Loucy (cell line): ENCODE measurements around the gene CYP46A1.

Experiments
- H2AFZ ChIP-seq: fragments of 200-600 bp; sonication (generic); 2 replicates; pipeline ENCODE4 v1.6.0; 2016; ENCODE audit warnings: antibody characterized with exemption, mild to moderate bottlenecking, low read length, moderate library complexity
- H3F3A ChIP-seq: fragments of 200-600 bp; 2 replicates; pipeline ENCODE4 v1.6.0; 2016; ENCODE audit warnings: antibody characterized with exemption, low read depth, mild to moderate bottlenecking
- H3K27me3 ChIP-seq: fragments of 200-600 bp; sonication (generic); 2 replicates; pipeline ENCODE4 v1.6.1; 2014; ENCODE audit warnings: low read length, mild to moderate bottlenecking; ENCODE audit not compliant: insufficient read depth, poor library complexity, severe bottlenecking
- H3K36me3 ChIP-seq: fragments of 200-600 bp; sonication (generic); 2 replicates; pipeline ENCODE4 v1.6.1; 2016; ENCODE audit warnings: low read length; ENCODE audit not compliant: insufficient read depth
- H3K4me1 ChIP-seq: fragments of 200-600 bp; sonication (generic); 2 replicates; pipeline ENCODE4 v1.5.1; 2014; ENCODE audit warnings: low read length, mild to moderate bottlenecking; ENCODE audit not compliant: insufficient read depth, poor library complexity, severe bottlenecking
- H3K4me2 ChIP-seq: fragments of 200-600 bp; sonication (generic); 2 replicates; pipeline ENCODE4 v1.6.0; 2014; ENCODE audit warnings: antibody characterized with exemption, low read length, low read depth, mild to moderate bottlenecking; ENCODE audit not compliant: poor library complexity, severe bottlenecking
- H3K4me3 ChIP-seq: fragments of 200-600 bp; sonication (generic); 2 replicates; pipeline ENCODE4 v1.5.1; 2014; ENCODE audit warnings: low read length, mild to moderate bottlenecking, mixed read lengths; ENCODE audit not compliant: poor library complexity, severe bottlenecking
- H3K79me2 ChIP-seq: fragments of 200-600 bp; sonication (generic); 2 replicates; pipeline ENCODE4 v1.6.1; 2014; ENCODE audit warnings: low read length; ENCODE audit not compliant: insufficient read depth
- H3K9ac ChIP-seq: fragments of 200-600 bp; sonication (generic); 2 replicates; pipeline ENCODE4 v1.6.0; 2014; ENCODE audit warnings: mild to moderate bottlenecking, low read depth, low read length, moderate library complexity; ENCODE audit not compliant: poor library complexity, severe bottlenecking
- H3K9me2 ChIP-seq: fragments of 200-600 bp; sonication (generic); replicated peaks from 2 replicates; pipeline ENCODE4 v1.6.1; 2016; ENCODE audit warnings: low read depth, low read length, mixed read lengths
- H3K9me3 ChIP-seq: fragments of 200-600 bp; sonication (generic); 2 replicates; pipeline ENCODE4 v1.6.1; 2014; ENCODE audit warnings: mild to moderate bottlenecking, antibody characterized with exemption, low read length, low read depth; ENCODE audit not compliant: insufficient read depth
- H4K20me1 ChIP-seq: fragments of 200-600 bp; sonication (generic); 2 replicates; pipeline ENCODE4 v1.6.0; 2014; ENCODE audit warnings: antibody characterized with exemption, low read length, mild to moderate bottlenecking; ENCODE audit not compliant: insufficient read depth, poor library complexity, severe bottlenecking
- EZH2phosphoT487 ChIP-seq: fragments of 200-600 bp; IDR thresholded peaks from 2 replicates; pipeline ENCODE4 v1.6.1; 2018; ENCODE audit warnings: antibody characterized with exemption, mild to moderate bottlenecking, moderate library complexity, borderline replicate concordance
- TF ChIP-seq, protein P1 (sequence below): fragments of 200-600 bp; sonication (generic); conservative IDR thresholded peaks from 2 replicates; pipeline ENCODE4 v1.5.1; 2014; ENCODE audit warnings: mild to moderate bottlenecking, antibody characterized with exemption, low read length

The CYP46A1 gene

DNA sequence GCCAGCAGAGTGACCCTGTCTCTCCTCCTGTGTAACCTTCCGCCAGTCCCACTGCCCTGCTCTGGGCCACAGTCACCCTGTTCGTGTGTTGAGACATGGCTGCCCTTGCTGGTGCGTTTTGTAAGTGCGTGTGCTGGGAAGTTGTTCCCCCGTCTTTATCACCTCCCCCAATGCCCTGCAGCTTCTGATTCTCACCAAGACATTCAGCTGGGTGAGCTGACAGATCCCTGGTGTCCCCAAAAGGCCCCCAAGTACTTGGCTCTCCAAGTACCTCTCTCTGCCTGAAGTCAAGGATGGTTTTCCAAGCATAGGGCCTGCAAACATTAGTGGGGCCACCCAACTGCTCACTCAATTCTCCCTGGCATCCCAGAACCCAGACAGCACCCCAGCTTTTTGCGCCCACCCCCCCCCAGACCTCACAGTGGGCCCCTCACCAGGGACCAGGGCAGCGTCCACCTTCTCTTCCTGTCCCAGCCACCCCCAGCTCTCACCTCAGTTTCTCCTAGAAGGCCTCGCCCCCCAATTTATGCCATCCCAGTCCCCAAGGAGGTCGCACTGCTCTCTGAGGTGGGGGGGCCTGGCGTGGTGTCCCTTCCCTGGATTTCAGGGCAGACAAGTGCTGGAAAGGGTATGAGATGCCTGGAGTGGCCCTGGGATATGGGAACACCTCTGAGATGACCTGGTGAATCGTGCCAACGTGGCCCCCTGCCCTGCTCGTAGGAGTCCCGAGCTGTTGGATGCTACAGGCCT, 57.3 kb downstream of the CYP46A1 start:
- no peaks in the 10 kb centered on the region for H3F3A ChIP-seq
- H3K79me2 ChIP-seq, result no peaks in the 10 kb centered on the region
- H2AFZ ChIP-seq, result no peak overlapping the region
- H3K9me3 ChIP-seq, result no peaks in the 10 kb centered on the region
- H3K9me2 ChIP-seq, result no peaks in the 10 kb centered on the region
- no peak overlapping the region for H3K4me2 ChIP-seq
- H3K36me3 ChIP-seq, result no peaks in the 10 kb centered on the region
- no peaks in the 10 kb centered on the region for H3K4me1 ChIP-seq
- H4K20me1 ChIP-seq, result no peaks in the 10 kb centered on the region
- H3K27me3 ChIP-seq, result no peaks in the 10 kb centered on the region
- no peak overlapping the region for H3K4me3 ChIP-seq
- TF ChIP-seq EZH2phosphoT487, result no peak
- TF ChIP-seq, protein P1, sequence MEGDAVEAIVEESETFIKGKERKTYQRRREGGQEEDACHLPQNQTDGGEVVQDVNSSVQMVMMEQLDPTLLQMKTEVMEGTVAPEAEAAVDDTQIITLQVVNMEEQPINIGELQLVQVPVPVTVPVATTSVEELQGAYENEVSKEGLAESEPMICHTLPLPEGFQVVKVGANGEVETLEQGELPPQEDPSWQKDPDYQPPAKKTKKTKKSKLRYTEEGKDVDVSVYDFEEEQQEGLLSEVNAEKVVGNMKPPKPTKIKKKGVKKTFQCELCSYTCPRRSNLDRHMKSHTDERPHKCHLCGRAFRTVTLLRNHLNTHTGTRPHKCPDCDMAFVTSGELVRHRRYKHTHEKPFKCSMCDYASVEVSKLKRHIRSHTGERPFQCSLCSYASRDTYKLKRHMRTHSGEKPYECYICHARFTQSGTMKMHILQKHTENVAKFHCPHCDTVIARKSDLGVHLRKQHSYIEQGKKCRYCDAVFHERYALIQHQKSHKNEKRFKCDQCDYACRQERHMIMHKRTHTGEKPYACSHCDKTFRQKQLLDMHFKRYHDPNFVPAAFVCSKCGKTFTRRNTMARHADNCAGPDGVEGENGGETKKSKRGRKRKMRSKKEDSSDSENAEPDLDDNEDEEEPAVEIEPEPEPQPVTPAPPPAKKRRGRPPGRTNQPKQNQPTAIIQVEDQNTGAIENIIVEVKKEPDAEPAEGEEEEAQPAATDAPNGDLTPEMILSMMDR, result no peak
- no peak overlapping the region for H3K9ac ChIP-seq

DNA sequence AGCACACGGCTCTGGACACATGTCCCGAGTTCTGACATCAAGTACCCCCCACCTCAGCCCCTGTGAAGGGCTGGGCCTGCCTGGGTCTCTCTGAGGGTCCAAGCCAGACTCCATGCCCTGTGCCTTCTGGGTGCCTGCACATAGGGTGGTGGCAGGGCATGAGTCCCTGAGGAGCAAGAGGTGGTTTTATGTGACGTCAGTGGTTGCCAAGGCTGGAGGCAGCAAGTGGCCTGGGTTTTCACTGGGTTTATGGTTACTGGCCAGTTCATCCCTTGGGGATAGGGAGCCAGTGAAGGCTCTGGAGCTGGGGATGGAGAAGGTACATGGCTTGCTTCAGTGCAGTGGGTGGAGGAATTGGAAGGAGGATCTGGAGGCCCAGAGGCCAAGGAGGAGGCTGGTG, 58.0 kb downstream of the CYP46A1 start:
- H3K9me3 ChIP-seq, result no peaks in the 10 kb centered on the region
- no peaks in the 10 kb centered on the region for H3K79me2 ChIP-seq
- no peak overlapping the region for H2AFZ ChIP-seq
- no peaks in the 10 kb centered on the region for H3K27me3 ChIP-seq
- no peak overlapping the region for H3K4me3 ChIP-seq
- H4K20me1 ChIP-seq, result no peaks in the 10 kb centered on the region
- no peaks in the 10 kb centered on the region for H3K36me3 ChIP-seq
- H3F3A ChIP-seq, result no peaks in the 10 kb centered on the region
- H3K4me2 ChIP-seq, result no peak overlapping the region
- no peak overlapping the region for H3K9ac ChIP-seq
- TF ChIP-seq, protein P1, result no peak
- TF ChIP-seq EZH2phosphoT487, result no peak
- H3K9me2 ChIP-seq, result no peaks in the 10 kb centered on the region
- H3K4me1 ChIP-seq, result no peaks in the 10 kb centered on the region

DNA sequence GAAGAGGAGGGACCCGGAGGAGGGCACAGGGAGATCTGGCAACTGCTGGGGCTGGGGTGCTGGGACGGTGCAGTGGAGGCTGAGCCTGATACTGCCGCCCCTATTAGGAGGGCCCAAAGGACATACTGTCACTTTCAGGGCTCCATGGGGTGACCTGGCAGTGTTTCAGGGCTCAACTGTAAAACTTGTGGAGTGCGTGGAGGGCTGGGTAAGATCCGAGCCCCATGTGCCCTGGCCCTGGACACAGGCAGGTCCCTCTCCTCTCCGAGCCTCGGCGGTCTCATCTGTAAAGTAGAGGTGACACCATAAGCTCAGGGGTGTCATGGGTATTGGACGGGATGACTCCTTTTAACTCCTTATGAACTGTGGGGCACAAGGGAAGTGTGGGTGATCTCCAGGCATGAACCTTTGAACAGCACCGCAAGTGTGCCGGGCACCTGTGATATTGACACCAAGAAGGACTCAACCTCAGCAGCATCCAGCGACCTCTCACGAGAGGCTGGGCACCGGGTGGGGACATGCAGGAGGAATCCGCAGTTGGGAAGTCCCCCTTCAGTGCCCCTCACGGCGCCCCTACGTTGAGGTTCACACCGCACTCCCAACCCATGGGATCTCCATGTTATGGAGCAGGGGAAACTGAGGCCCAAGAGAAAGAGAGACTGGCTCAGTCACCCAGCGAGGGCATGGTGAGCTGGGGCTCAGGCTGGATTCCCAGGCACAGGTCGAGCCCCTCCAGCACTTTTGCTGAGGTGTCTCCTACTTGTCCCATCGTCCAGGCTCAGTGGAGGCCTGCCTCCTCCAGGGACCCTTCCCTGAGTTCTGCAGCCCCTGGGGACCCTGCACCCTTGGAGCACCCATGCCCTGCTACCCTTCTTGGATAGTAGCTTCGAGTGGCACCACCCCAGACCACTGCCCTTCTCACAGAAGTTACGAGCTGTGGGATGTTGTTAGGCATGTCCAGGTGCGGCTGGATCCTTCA, 58.7 kb downstream of the CYP46A1 start:
- Histone ChIP-seq H3K9me2 (no peaks in the 10 kb centered on the region), H2AFZ (no peak overlapping the region), H3K4me1 (no peaks in the 10 kb centered on the region), H3K36me3 (no peaks in the 10 kb centered on the region), H3K9me3 (no peaks in the 10 kb centered on the region), H3F3A (no peaks in the 10 kb centered on the region), H3K4me3 (no peak overlapping the region), H4K20me1 (no peaks in the 10 kb centered on the region), H3K79me2 (no peaks in the 10 kb centered on the region), H3K9ac (no peak overlapping the region), H3K4me2 (no peak overlapping the region), H3K27me3 (no peaks in the 10 kb centered on the region)
- TF ChIP-seq EZH2phosphoT487, result no peak
